Activated CD8-positive, alpha-beta memory T cell treated with anti-CD3 and anti-CD28 coated beads for 24 hours (primary cell): ENCODE results near the gene ABCD3.
"Not testable (repeated sequence)": the region's sequence is repeated elsewhere in the genome, so short reads cannot be mapped to it uniquely, and the experiment has no call there.

Experiments used
- DNase-seq: peaks from one replicate; pipeline ENCODE4 v3.0.0-alpha.2; 2020

ABCD3 gene

GRCh38 chr1:94553931-94554330 is 135.7 kb downstream of the ABCD3 start:
- no peak for DNase-seq

- no peak for DNase-seq
Observed at GRCh38 chr1:94554580-94554979, 136.4 kb downstream of the ABCD3 start.

- no peak for DNase-seq
Observed at GRCh38 chr1:94555091-94555490, 136.9 kb downstream of the ABCD3 start.

DNA sequence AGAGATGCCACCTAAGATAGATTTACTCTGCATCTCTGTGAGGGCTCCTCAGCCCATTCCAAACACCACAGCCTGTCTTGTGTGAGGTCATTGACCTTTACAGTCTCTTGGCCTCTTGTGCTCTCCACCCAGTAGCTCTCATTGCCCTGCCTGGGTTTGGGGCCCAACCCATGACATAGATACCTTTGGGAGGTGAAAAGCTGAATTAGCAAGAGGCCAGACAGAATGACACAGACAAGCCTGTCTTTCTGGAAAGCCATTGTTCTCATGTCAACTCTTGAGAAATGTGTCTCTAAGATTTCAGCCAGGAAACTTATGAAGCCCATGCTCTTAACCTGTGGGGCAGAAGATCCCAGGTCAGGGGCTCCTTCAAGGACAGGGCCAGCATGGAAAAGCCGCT is 141.7 kb downstream of the ABCD3 start:
- no peak for DNase-seq

DNA sequence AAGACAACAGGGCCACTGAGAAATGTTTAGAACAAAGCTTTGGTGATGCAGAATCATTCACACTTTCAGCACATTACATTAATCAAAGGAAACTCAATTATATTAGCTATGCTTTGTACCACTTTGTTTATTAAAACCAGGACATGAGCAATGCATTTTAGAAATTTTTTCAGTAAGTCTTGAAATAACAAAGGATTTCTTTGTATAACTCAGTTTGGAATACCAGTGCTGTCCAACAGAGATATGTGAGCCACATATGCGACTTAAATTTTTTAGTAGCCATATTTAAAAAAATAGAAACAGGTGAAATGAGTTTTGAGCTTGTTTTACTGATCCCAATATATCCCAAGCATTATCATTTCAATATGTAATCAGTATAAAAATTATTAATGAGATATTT is 142.1 kb downstream of the ABCD3 start:
- no peak for DNase-seq

DNA sequence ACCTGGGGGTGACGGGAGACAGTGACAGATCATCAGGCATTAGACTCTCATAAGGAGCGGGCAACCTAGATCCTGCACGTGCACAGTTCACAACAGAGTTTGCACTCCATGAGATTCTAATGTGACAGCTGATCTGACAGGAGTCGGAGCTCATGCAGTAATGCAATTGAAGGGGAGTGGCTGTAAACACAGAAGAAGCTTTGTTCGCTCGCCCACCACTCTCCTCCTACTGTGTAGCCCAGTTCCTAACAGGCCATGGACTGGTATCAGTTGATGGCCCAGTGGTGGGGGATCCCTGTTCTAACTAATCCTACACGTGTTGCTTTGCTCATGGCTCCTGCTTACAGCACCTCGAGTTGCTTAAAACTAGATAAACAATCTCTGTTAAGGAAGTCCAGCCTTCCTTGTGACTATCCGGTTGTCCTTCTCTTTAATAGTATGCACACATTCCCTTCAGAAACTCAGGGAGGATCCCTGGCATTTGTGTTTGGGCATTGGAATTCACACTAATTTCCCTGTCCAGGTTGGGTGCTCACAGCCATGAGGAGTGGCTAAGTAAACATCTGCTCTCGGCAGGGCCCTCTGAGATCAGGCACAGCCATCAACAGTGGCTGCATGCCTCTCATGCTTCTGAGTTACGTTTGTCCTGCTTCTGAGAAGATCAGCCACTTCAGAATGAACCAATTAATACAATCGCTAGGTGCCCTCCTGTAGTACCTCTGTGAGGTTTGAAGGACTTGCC is 144.5 kb downstream of the ABCD3 start:
- DNase-seq, result no peak

DNA sequence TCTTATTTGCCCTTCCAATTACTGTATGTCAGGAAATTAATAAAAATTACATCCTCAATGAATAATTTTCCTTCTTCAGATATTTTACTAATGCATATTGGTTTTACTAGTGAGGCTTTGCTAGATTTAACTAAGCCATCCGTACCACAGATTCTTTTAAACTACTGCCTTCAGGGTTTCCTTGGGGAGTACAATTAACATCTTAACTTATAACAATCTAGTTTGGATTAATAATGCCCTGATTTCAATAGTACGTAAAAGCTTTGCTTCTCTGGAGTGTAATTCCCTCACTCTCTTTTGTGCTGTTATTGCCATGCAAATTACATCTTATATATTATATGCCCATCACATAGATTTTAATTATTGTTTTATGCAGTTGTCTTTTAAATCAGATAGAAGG is 147.7 kb downstream of the ABCD3 start:
- DNase-seq, result no peak

DNA sequence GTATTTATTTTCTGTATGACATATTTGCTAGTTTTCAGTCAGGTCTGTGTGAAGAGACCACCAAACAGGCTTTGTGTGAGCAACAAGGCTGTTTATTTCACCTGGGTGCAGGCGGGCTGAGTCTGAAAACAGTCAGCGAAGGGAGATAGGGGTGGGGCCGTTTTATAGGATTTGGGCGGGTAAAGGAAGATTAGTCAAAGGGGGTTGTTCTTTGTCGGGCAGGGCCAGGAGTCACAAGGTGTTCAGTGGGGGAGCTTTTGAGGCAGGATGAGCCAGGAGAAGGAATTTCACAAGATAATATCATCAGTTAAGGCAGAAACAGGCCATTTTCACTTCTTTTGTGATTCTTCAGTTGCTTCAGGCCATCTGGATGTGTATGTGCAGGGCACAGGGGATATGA is 148.2 kb downstream of the ABCD3 start:
- not testable (repeated sequence) for DNase-seq

- not testable (repeated sequence) for DNase-seq
Observed at GRCh38 chr1:94567975-94568607, 149.9 kb downstream of the ABCD3 start.
